Gastrocnemius medialis (tissue), 4 donors: Measurements from ENCODE around the gene CCDC197. TPM values are rescaled to one million over a fixed set of nuclear protein-coding genes. Genes with fewer than 3 reads are reported as not detected.
A peak's percentile ranks its signal among the peaks of the same experiment; 100 is the strongest.

ENCODE experiments used
- ATAC-seq, 2 donors: fragments of 150-250 bp; one replicate each; pipeline ENCODE4 v1.9.1; 2016
- DNase-seq, 2 donors: peaks; one replicate each; pipeline ENCODE4 v3.0.0-alpha.2; 2019
- H3K27ac ChIP-seq, 4 donors: fragments of 200-600 bp; sonication (generic); 1 replicate in 1 of 4; 2 replicates in 3 of 4; pipeline ENCODE4 v1.5.1; 2016 to 2018; ENCODE audit warnings: mild to moderate bottlenecking in 2 of 4, moderate library complexity in 1 of 4
- H3K27me3 ChIP-seq, 3 donors: fragments of 200-600 bp; sonication (generic) in 2 of 3; 1 replicate in 1 of 3; 2 replicates in 2 of 3; pipeline versions ENCODE4 v1.5.1 to v1.6.0; 2016 to 2019; ENCODE audit warnings: mild to moderate bottlenecking in 1 of 3, moderate library complexity in 1 of 3
- H3K36me3 ChIP-seq, 2 donors: fragments of 200-600 bp; sonication (generic) in 1 of 2; one replicate each; pipeline ENCODE4 v1.5.1; 2017 to 2018
- H3K4me1 ChIP-seq, 2 donors: fragments of 200-600 bp; sonication (generic) in 1 of 2; one replicate each; pipeline ENCODE4 v1.5.1; 2016 to 2017; ENCODE audit warnings: mild to moderate bottlenecking in 2 of 2
- H3K4me3 ChIP-seq, 4 donors: fragments of 200-600 bp; sonication (generic) in 3 of 4; 1 replicate in 1 of 4; 2 replicates in 3 of 4; pipeline ENCODE4 v1.5.1; 2016 to 2019; ENCODE audit warnings: mild to moderate bottlenecking in 2 of 4
- H3K9me3 ChIP-seq, 3 donors: fragments of 200-600 bp; sonication (generic) in 2 of 3; 1 replicate in 1 of 3; 2 replicates in 2 of 3; pipeline ENCODE4 v1.5.1; 2016 to 2019
- POLR2A ChIP-seq, 2 donors: fragments of 450-650 bp; IDR thresholded peaks; one replicate each; pipeline ENCODE4 v1.6.1; 2017; ENCODE audit warnings: antibody characterized with exemption in 2 of 2, mild to moderate bottlenecking in 2 of 2, moderate library complexity in 2 of 2
- in situ Hi-C, 4 donors: fragments of 200-750 bp; cut with MboI; loops; one replicate each; pipeline versions ENCODE4 v1.15.0 to v1.8.0; 2017; ENCODE audit warnings: low sequenced_read_pairs in 4 of 4
- intact Hi-C: fragments of 100-400 bp; cut with DNase I; formaldehyde crosslinking; loops from one replicate; pipeline ENCODE4 v1.15.1; 2023; ENCODE audit warnings: low total_unique reads
- total RNA-seq, 4 donors: library from RNA; depleted of rRNA; stranded (reverse); fragments of >200 nt; gene quantifications; one replicate each; pipeline versions ENCODE4 v1.1.0 to v1.2.3, GENCODE V29; 2016
- TF ChIP-seq, protein P1 (sequence below), 5 experiments: fragments of 450-650 bp in 3 of 5; fragments of 200-600 bp in 2 of 5; sonication (generic) in 2 of 5; IDR thresholded peaks in 4 of 5; conservative IDR thresholded peaks in 1 of 5; 1 replicate in 4 of 5; 2 replicates in 1 of 5; pipeline ENCODE4 v1.5.1; 2016 to 2019; ENCODE audit warnings: antibody characterized with exemption in 5 of 5, mild to moderate bottlenecking in 3 of 5, moderate library complexity in 3 of 5

CCDC197 gene
- total RNA-seq, 4 donors from 2014 or later = 0.56 to 0.61 TPM; not detected in 2

DNA sequence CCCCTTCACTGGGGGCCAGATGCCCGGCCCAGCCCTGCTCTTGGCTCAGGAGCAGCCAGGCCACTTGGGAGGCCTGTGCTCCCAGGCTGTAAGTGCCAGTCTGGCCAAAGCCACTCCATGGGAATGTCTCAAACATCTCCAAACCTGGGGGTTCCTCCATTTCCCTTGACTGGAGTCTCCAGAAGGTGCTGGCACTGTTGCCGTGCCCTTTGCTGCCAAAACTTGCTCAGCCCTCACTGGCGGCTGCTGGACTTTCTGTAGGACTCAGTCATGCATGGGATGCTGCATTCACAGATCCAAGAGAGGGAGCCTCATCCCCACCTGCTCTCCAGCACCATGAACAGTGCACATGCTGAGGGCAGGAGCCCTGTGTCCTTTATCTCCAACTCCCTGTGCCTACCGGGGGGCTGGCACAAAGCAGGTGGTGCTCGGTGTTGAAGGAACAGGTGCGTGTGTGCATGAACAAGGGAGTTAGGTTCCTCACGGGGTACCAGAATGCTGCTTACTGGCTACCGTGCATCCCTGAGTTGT, 19.4 kb downstream of the CCDC197 start:
- intact Hi-C loops = no loop called here
- no peaks in the 10 kb centered on the region for H3K27me3 ChIP-seq
- no peak for DNase-seq
- in situ Hi-C loops = no loop called here
- no peaks in the 10 kb centered on the region for H3K36me3 ChIP-seq
- no peak overlapping the region for H3K4me3 ChIP-seq
- no peak for TF ChIP-seq POLR2A (IDR thresholded peaks at IDR 0.05)
- TF ChIP-seq, protein P1, sequence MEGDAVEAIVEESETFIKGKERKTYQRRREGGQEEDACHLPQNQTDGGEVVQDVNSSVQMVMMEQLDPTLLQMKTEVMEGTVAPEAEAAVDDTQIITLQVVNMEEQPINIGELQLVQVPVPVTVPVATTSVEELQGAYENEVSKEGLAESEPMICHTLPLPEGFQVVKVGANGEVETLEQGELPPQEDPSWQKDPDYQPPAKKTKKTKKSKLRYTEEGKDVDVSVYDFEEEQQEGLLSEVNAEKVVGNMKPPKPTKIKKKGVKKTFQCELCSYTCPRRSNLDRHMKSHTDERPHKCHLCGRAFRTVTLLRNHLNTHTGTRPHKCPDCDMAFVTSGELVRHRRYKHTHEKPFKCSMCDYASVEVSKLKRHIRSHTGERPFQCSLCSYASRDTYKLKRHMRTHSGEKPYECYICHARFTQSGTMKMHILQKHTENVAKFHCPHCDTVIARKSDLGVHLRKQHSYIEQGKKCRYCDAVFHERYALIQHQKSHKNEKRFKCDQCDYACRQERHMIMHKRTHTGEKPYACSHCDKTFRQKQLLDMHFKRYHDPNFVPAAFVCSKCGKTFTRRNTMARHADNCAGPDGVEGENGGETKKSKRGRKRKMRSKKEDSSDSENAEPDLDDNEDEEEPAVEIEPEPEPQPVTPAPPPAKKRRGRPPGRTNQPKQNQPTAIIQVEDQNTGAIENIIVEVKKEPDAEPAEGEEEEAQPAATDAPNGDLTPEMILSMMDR (IDR thresholded peaks at IDR 0.05 in 4 of 5, conservative IDR thresholded peaks at IDR 0.05 in 1 of 5) = no peak
- ATAC-seq = no peak
- H3K4me1 ChIP-seq = peaks cover 0 to 4% of the 10 kb centered on the region in 2 donors
- H3K27ac ChIP-seq = no peak overlapping the region
- no peaks in the 10 kb centered on the region for H3K9me3 ChIP-seq

DNA sequence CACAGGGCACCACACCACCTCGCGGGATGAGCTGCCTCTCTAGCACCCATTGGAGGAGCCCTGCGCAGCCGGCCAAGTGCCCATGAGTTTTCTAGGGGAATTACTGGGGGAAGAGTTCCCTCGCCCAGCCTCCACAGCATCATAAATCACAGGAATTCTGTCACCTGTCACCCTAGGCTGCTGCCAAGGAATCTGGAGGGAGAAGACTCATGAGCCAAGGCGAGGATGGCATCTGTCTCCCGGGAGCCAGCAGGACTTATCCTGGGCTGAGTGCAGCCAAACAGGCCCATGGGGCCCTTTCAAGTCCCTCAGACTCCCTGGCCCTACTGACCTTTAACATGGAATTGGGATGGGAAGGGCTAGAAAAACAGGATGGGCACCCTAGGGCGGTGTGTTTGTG, 21.2 kb downstream of the CCDC197 start:
- in situ Hi-C loops (no loop called here), intact Hi-C loops (no loop called here)
- DNase-seq = no peak
- TF ChIP-seq, protein P1 (IDR thresholded peaks at IDR 0.05 in 4 of 5, conservative IDR thresholded peaks at IDR 0.05 in 1 of 5) = no peak
- no peak for TF ChIP-seq POLR2A (IDR thresholded peaks at IDR 0.05)
- Histone ChIP-seq H3K27ac (no peak overlapping the region), H3K36me3 (no peaks in the 10 kb centered on the region), H3K4me1 (peaks cover 0 to 4% of the 10 kb centered on the region in 2 donors), H3K27me3 (no peaks in the 10 kb centered on the region), H3K9me3 (no peaks in the 10 kb centered on the region), H3K4me3 (no peak overlapping the region)
- ATAC-seq = peak in 1 of 2 donors; percentile 56

DNA sequence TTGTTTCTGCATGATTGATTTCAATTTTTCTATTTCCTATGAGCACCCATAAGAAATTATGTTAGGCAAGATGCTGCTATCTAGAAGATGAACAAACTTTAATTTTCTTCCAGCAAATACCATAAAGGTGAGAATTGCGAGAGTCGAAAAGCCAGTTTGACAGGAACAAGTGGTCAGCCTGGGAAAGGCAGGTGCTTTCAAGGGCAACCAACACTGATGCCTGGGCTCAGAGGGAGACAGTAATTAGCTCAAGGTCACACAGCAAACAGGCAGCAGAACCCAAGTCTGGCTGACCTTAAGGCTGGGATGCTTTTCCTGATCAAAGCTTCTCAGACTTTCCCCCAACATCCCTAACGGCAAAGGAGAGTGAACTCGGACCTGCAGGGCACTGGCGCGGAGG, 22.2 kb downstream of the CCDC197 start:
- ATAC-seq (no peak), DNase-seq (no peak)
- Histone ChIP-seq H3K27me3 (no peaks in the 10 kb centered on the region), H3K36me3 (no peaks in the 10 kb centered on the region), H3K27ac (no peak overlapping the region), H3K4me3 (no peak overlapping the region), H3K4me1 (peaks cover 0 to 4% of the 10 kb centered on the region in 2 donors), H3K9me3 (no peaks in the 10 kb centered on the region)
- intact Hi-C loops = no loop called here
- in situ Hi-C loops = no loop called here
- TF ChIP-seq, protein P1 (IDR thresholded peaks at IDR 0.05 in 4 of 5, conservative IDR thresholded peaks at IDR 0.05 in 1 of 5) = no peak
- TF ChIP-seq POLR2A (IDR thresholded peaks at IDR 0.05) = no peak

DNA sequence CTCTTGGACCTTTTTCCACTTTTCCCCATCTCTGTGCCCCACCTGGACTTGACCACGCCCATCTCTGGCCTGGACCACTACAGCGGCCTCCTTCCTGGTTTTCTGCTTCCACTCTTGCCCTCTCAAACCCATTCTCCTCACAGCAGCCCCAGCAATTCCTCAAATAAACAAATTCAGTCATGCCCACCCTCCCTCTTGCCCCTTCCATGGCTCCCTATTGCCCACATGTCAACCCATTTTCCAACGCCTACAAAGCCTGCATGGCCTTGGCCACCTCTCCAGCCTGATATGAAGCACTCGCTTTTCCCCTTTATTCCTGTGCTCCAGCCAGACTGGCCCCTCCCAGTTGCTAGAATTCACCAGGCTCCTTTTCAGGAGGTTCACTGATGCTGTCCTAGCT, 23.2 kb downstream of the CCDC197 start:
- ATAC-seq = no peak
- Histone ChIP-seq H3K27me3 (no peaks in the 10 kb centered on the region), H3K4me3 (no peak overlapping the region), H3K9me3 (no peaks in the 10 kb centered on the region), H3K27ac (no peak overlapping the region), H3K36me3 (no peaks in the 10 kb centered on the region), H3K4me1 (peaks cover 0 to 4% of the 10 kb centered on the region in 2 donors)
- intact Hi-C loops (no loop called here), in situ Hi-C loops (no loop called here)
- TF ChIP-seq POLR2A (IDR thresholded peaks at IDR 0.05) = no peak
- TF ChIP-seq, protein P1 (IDR thresholded peaks at IDR 0.05 in 4 of 5, conservative IDR thresholded peaks at IDR 0.05 in 1 of 5) = no peak
- DNase-seq = no peak

DNA sequence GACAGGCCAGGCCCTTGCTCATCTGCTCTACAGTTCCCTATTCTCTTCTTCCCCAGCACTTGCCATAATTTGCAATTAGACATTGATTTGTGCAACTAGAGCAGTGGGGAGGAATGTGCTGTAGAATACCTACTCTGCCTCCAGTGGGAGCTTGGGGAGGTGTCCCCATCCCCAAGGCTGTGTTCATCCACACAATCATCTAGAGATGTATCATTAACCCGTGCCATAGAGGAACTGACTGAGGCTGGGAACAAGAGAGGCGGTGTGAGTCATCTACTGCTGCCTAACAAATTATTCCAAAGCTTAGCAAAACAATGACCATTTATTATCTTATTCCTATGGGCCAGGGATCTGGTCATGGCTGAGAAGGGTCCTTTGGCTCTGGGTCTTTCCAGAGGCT, 23.9 kb downstream of the CCDC197 start:
- Histone ChIP-seq H3K27ac (no peak overlapping the region), H3K4me1 (peaks cover 0 to 4% of the 10 kb centered on the region in 2 donors), H3K9me3 (no peaks in the 10 kb centered on the region), H3K36me3 (no peaks in the 10 kb centered on the region), H3K4me3 (no peak overlapping the region), H3K27me3 (no peaks in the 10 kb centered on the region)
- no peak for DNase-seq
- ATAC-seq = no peak
- in situ Hi-C loops (no loop called here), intact Hi-C loops (no loop called here)
- no peak for TF ChIP-seq POLR2A (IDR thresholded peaks at IDR 0.05)
- TF ChIP-seq, protein P1 (IDR thresholded peaks at IDR 0.05 in 4 of 5, conservative IDR thresholded peaks at IDR 0.05 in 1 of 5) = no peak
